Measurements from ENCODE around the gene REC8.

DNA sequence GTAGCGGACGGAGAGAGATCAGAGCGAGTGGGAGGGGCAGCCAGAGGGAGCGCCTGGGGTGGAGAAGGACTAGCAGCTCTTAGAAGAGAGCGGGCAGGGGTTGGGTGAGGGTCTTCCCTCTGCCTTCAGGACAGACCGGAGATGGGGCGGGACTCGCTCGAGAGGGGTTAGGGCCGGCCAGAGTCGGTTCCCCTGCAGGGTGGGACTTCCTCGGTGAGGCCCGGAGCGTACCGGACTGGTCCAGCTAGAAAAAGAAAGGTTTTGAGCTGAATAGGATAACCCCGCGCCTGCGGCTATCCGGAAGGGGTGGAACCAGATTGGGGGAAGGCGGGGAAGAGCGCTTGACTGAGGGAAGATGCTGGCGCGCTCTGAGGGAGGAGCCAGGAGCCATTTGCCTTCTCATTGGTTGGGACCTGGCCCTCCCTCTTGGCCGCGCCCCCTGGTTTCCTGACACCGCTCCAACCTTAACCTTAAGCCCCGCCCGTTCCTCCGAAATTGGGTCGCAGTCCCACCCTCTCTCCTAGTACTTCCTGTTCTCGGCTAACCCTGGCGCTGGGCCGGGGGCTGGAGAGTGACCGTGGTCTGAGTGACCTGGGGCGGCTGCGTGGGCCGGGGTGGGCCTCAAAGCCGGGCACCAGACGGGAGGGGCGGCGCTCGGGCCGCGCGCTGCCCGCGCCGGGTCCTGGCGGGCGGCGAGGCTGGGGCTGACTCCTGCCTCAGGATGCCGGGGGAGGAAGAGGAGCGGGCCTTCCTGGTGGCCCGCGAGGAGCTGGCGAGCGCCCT lies 24.7 kb upstream of the REC8 start, which contains the start of gene RNF31:
- TF ChIP-seq POLR2A (IDR thresholded peaks at IDR 0.05; ENCODE audit: low read length) (peak; percentile 54), GATA1 (IDR thresholded peaks at IDR 0.05; ENCODE audit: low read depth, low read length) (no peak)

All from erythroblast (primary cell).